HG02759 (cell line): Measurements from ENCODE around the gene NKAPL.
A peak's percentile ranks its signal among the peaks of the same experiment; 100 is the strongest.

Experiments
- ATAC-seq: cut with Tn5 transposase; IDR thresholded peaks from one replicate; pipeline ENCODE4 v1.9.1; 2021; ENCODE audit warnings: mild to moderate bottlenecking, moderate library complexity; ENCODE audit not compliant: unreplicated experiment

Gene NKAPL

DNA sequence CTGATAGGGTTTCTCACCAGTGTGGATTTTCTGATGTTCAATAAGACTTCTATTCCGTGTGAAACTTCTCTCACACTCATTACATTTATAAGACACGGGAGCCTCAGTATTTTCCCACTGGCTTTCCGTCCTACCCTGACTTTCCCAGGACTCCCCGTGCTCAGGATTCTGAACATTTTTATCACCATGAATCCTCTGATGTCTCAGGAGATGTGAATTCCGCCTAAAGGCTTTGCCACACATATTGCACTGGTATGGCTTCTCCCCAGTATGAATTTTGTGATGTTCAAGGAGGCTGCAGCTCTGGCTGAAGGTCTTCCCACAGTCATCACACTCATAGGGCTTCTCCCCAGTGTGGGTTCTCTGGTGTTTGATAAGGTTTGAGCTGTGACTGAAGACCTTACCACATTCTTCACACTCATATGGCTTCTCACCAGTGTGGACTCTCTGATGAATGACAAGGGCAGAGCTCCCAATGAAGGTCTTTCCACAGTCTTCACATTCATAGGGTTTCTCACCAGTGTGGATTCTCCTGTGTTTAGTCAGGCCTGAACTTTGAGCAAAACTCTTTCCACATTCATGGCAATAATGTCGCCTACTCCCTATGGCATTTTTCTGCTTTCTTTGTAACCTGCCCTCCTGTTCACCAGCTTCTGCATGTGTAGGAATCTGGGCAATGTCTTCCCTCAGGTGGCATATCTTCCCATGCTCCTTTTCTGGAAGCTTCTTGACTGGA, 13.7 kb upstream of the NKAPL start:
- ATAC-seq, result no peak

DNA sequence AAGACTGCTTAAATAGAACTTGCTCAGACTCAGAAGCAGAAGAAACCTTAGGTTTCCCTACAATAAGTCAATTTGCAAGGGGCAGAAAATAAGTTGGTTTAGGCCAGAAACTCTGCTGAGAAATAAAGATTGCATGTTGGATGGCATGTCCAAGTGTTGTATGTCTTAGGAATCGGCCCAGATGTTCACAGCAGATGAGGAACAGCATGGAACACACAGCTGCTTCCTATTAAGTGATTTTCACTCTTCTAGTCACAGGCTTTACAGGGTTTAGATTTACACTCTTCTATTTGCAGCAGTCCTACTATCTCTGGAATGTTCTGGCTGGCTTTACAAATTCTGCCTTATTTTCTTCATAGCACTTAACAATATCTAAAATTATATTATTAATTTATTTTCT, 10.2 kb upstream of the NKAPL start:
- no peak for ATAC-seq

- no peak for ATAC-seq
Observed at GRCh38 chr6:28250747-28251146, 8.3 kb upstream of the NKAPL start.

- ATAC-seq, result peak; percentile 55
Observed at GRCh38 chr6:28251661-28252008, 7.5 kb upstream of the NKAPL start.

DNA sequence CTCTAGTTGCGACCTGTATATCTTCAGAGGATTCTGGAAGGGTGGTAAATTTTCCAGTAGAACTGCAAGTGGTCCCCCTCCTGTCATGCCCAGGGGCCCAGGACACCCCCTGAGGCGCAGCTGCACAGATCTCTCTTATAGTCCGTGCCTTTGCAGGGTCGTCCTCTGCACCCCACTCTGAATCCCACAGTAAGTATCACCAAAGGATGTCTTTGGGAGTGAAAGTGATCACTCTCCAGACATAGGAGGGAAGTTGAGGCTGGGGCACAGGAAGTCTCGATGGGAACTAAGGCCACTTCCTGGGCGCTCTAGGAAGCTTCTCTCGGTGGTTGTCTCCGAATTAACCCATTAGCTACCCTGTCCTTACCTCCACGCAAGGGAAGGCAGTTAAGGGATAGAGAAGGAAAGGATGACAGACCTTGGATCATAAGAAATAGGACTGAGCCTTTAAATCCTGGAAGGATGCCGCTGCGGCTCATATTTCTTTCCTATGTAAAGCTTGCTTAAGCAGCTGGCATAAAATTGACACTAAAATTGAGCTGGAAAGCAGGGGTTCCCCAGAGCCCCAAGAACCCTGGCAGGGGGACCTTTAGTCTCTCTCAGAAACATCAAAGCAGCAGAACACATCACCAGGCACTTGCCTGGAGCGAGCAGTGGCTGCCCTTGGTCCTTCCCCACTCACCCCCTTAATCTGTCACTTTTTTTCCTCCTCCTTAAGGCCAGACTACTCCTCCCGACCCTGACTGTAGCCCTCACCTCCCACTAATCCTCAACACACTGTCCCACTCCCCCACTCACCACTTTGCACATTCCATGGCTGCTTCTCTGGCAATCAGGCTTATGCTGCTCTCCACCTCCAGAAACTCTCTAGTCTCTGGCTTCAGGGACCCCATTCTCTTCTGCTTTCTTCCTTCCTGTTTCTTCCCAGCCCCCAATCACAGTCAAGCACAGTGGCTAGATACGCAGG, 6.8 kb upstream of the NKAPL start, which contains the start of gene ZKSCAN4:
ZKSCAN4 (minus strand) TSS at position 261 of the 967 bp plus-strand sequence. CDS start 289 bp downstream, outside the sequence.
- peak; percentile 82 for ATAC-seq

DNA sequence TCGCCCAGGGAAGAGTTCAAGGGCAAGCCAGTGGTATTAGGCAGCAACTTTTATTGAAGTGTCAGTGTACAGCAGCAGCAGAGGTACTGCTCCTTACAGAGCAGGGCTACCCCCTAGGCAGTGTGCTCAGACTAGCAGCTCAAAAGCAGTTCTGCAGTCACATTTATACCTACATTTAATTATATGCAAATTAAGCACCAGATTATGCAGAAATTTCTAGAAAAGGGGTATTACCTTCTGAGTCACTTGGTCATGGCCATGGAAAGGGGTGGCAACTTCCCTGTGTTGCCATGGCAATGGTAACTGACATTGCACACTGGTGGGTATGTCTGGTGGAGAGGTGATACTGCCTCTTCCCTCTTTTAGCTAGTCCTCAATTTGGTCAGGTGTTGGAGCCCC, 5.0 kb upstream of the NKAPL start:
- ATAC-seq, result no peak

DNA sequence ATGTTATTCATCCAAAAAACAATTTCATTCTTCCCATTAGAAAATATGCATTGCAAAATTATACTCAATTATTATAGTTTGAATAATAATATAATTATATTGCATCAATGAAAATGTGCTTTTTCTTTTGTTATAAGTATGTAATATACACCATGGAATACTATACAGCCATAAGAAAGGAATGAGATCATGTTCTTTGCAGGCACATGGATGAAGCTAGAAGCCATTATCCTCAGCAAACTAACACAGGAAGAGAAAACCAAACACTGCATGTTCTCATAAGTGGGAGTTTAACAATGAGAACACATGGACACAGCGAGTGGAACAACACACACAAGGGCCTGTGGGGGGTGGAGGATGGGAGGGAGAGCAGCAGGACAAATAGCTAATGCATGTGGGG, 2.1 kb upstream of the NKAPL start:
- ATAC-seq, result no peak

DNA sequence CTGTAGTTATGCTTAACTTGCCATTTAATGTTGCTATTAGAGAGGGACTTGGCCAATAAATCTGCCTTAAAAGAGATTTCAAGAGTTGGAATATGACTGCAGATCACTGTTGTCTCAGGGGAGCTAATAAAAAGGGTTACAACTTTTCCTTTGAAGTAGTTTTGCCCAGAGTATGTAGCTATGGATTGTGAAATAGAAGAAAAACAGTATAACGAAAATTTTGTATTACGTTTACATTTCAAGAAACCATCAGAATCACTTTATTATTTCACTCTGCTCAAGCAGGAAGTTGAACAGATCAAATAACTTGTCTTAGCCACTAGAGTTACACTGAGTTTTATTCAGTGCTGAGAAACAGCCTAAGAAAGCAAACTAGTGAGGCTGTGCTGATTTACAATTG, 4.8 kb downstream of the NKAPL start:
- no peak for ATAC-seq

GRCh38 chr6:28264834-28265401, 5.8 kb downstream of the NKAPL start:
- ATAC-seq, result no peak

GRCh38 chr6:28266563-28266961, 7.5 kb downstream of the NKAPL start:
- ATAC-seq, result no peak

GRCh38 chr6:28266962-28267694, 8.0 kb downstream of the NKAPL start, which contains the start of gene ZSCAN26:
ZSCAN26 (plus strand) TSS chr6:28267143; CDS start chr6:28271920, 4,777 bp downstream.
- peak; percentile 93 for ATAC-seq

GRCh38 chr6:28267695-28268059, 8.6 kb downstream of the NKAPL start:
- no peak for ATAC-seq

DNA sequence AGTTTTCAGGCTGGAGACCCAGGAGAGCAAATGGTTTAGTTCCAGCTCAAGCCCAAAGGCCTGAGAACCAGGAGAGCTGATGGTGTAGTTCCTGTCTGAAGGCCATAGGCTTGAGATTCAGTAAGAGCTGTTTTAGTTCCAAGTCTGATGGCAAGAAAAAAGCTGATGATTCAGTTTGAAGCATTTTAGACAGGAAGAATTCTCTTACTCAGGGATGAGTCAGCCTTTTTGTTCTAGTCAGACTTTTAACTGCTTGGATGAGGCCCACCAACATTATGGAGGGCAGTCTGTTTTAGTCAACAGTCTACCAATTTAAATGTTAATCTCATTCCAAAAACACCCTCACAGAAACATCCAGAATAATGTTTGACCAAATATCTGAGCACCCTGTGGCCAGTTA, 10.4 kb downstream of the NKAPL start:
- no peak for ATAC-seq

DNA sequence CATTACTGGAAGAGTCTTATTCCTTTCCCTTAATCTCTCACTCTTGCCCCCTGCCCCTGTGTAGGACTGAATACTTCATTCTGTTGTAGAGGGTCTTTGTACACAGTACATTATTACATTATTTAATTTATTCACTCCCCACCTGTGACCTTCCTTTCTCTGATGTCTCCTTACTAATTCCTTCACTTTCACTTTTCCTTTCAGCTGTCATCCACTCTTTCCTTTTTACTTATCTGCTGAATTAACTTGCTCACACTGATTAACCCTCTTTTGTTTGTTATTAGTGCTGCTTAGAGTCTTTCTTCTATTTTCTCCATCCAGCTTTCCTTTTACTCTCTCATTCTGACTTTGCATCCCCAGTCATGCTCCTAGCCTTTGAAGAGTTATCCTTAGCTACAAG, 15.8 kb downstream of the NKAPL start:
- no peak for ATAC-seq

DNA sequence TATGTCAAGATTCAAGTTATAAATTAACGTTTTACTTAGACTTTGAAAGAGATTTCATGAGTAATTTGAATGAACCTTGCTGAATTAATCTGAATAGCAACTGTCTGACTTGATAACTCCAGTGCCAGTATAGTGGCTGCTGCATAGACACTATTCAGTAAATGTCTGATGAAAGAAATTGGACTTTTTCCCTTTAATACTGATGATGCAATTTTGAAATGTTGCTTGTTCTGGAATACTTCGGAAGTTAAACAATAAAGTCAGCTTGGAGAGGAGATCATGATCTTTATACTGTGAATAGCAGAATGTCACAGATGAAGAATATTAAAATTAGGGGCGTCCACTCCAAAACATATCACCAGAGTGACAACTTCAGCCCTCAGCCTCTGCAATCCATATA, 18.6 kb downstream of the NKAPL start:
- no peak for ATAC-seq

GRCh38 chr6:28280595-28281287, 21.6 kb downstream of the NKAPL start:
- ATAC-seq, result no peak

GRCh38 chr6:28281288-28282064, 22.4 kb downstream of the NKAPL start, which contains the start of gene PGBD1:
PGBD1 (plus strand) TSS chr6:28281572; CDS start chr6:28283814, 2,242 bp downstream.
- peak; percentile 89 for ATAC-seq

- no peak for ATAC-seq
Observed at GRCh38 chr6:28282926-28283325, 23.8 kb downstream of the NKAPL start.

- no peak for ATAC-seq
Observed at GRCh38 chr6:28291573-28291972, 32.5 kb downstream of the NKAPL start.
